HG03025 (cell line): ENCODE results near the gene SLC45A2.
"Not testable (repeated sequence)": the region's sequence is repeated elsewhere in the genome, so short reads cannot be mapped to it uniquely, and the experiment has no call there.

Experiments used
- ATAC-seq: cut with Tn5 transposase; IDR thresholded peaks from one replicate; pipeline ENCODE4 v1.9.1; 2021; ENCODE audit warnings: mild to moderate bottlenecking, moderate library complexity; ENCODE audit not compliant: unreplicated experiment, low FRiP score

SLC45A2 gene

DNA sequence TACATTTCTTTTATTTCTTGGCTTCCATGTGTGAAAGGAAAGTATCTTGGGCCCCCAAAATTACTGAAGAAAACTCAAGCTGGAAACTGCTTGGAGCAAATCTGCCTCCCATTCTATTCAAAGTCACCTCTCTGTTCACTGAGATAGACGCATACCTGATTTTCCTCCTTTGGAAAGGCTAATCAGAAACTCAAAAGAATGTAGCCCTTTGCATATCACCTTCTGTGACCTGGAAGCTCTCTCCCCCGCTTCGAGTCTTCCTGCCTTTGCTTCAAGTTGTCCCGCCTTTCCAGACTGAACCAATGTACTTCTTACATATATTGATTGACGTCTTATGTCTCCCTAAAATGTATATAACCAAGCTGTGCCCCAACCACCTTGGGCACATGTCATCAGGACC lies 53.4 kb downstream of the SLC45A2 start:
- no peak for ATAC-seq

DNA sequence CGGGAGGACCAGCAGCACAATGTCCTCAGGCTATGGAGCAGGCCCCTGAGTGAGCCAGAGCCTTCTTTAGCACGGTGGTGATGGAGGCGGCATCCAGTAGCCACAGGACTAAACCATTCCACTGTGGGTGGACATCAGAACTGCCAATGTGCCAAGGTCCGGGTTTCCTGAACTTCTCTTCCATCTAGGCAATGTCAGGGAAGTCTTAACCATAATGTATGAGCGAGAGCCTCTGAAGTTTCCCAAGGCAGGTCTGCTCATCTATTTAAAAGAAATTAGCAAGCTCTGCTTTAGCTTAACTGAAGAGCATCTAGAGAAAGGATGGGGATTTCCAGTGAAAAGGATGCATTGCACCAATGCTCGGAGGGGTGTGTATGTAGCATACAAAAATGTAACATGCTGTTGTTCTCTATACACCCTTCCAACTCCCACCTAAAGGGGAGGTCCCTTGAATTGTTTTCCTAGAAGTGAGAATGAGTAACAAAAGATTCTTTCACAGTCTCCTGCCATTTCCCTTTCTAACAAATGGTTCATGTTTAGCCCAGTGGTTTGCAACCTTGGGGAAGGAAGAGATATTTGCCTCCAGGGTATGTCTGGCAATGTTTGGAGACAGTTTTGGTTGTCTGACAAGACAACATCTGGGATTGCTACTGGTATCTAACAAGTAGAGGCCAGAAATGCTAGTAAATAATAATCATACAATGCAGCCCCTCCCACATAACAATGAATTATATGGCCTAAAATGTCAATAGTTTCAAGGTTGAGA lies 54.4 kb downstream of the SLC45A2 start:
- ATAC-seq = no peak

DNA sequence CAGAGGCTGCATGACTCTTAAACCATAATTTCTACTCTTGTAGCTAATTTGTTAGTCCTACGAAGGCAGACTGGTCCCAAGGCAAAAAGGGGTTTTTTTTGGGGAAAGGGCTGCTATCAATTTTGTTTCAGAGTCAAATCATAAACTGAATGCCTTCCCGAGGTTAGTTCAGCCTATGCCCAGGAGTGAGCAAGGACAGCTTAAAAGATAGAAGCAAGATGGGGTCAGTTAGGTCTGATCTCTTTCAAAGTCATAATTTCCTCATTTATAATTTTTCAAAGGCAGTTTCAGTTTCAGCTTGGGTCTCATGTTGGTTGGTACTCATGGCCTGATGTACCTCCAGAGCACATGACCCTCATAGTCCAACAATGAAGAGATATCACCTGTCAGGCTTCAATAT lies 56.2 kb downstream of the SLC45A2 start:
- no peak for ATAC-seq

DNA sequence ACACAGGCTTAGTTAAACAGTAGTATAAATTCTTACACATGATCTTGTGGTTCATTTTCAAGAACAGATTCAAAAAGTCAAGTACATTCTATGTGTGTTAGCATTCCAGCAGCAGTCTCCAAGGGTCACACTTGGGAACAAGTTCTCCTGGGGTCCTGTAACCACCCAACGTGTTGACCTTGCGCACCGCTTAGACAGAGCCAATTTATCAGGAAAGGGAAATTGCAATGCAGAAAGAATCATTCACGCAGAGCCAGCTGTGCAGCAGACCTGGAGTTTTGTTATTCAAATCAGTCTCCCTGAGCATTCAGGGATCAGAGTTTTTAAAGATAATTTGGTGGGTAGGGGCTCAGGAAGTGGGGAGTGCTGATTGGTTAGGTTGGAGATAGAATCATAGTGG lies 56.8 kb downstream of the SLC45A2 start:
- no peak for ATAC-seq

DNA sequence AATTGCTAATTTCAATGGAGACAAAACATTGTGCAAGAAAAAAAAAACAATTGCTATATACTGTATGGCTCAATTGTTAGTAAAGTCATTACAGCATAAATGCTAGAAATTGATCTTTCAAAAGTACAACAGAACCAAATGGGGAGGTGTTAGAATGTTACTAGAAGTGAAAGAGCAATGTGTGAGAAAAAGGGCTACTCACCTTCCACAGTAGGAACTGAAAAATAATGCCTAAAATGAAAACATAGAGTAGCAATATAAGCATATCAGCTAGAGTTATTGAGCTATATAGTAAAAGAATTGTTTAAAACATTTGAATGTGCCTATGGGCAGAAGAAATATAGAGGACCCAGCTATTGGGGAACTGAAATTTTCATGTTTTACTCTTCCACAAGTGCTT lies 59.2 kb downstream of the SLC45A2 start:
- no peak for ATAC-seq

DNA sequence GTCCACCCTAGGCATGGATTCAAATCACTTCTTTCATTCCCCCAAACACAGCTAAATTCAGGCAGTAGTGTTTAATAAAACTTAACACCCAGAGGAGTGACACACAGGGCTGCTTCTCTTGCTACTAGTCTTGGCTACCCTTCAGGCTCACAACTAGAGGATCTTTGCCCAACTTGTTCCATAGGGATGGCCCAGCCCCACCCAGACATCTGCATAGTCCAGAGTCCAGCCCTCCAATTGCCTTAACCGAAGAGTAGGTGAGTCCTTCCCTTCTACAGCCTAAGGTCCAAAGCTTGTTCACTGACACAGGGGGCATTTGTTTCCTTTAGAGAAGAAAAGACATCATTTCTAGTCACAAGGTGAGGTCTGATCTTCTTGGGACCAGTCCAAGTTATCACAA lies 63.5 kb downstream of the SLC45A2 start:
- ATAC-seq = no peak

DNA sequence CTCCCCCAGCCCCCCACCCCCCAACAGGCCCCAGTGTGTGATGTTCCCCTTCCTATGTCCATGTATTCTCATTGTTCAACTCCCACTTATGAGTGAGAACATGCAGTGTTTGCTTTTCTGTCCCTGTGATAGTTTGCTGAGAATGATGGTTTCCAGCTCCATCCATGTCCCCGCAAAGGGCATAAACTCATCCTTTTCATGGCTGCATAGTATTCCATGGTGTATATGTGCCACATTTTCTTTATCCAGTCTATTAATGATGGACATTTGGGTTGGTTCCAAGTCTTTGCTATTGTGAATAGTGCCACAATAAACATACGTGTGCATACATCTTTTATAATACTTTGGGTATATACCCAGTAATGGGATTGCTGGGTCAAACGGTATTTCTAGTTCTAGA lies 69.6 kb downstream of the SLC45A2 start:
- ATAC-seq = not testable (repeated sequence)

DNA sequence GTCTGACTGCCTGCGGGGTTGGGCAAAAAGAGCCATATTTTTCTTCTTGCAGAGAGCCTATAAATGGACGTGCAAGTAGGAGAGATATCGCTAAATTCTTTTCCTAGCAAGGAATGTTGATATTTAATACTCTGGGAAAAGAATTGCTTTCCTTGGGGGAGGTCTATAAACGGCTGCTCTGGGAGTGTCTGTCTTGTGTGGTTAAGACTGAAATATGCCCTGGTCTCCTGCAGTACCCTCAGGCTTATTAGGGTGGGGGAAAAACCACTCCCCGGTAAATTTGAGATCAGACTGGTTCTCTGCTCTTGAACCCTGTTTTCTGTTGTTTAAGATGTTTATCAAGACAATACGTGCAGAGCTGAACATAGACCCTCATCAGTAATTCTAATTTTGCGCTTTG lies 78.2 kb downstream of the SLC45A2 start:
- ATAC-seq = not testable (repeated sequence)

DNA sequence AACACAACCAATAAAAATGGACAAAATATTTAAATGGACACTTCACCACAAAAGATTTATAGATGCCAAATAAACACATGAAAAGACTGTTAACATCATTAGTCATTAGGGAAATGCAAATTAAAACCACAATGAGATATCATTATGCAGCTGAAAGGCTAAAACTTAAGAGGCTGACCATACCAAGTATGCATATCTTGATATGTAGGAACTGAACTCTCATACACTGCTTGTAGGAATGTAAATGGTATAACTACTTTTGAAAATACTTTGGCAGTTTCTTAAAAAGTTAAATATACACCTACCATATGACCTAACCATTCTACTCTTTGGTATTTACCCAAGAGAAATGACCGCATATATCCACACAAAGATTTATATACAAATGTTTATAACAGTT lies 79.1 kb downstream of the SLC45A2 start:
- ATAC-seq = no peak

DNA sequence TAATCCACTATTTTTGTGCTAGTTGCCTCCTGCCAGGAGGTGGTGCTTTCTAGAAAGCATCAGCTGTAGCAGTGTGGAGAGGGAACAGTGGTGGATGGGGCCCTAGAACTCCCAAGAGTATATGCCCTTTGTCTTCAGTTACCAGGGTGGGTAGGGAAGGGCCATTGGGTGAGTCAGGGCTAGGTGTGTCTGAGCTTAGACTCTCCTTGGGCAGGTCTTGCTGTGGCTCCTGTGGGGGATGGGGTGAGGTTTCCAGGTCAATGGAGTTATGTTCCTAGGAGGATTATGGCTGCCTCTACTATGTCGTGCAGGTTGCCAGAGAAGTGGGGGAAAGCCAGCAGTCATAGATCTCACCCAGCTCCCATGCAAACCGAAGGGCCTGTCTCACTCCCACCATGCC lies 81.4 kb downstream of the SLC45A2 start:
- ATAC-seq = no peak

DNA sequence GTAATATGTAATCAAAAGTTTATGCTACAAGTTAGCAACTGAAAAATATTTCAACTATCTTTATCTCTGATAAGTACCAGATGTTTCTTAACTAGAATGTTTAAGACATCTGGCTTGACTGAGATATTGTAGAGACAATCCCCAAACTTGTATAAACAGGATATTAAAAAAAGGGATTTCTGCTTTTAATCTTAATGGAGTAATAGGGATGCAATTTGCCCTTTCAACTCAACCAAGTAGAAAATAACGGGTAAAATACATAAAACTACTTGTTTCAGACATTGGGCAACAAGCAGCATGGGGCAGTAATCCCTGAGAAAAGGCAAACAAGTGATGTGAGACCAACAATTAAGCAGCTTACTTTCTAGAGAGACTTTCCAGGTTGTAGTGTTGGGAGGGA lies 83.3 kb downstream of the SLC45A2 start:
- ATAC-seq = no peak
